H1 (cell line): Measurements from ENCODE around the gene NR3C1.

Experiments used
- CHD2 ChIP-seq: IDR thresholded peaks from 2 replicates; pipeline ENCODE4 v1.6.1; 2012; ENCODE audit warnings: low read length, improper control_type of control experiment
- JUND ChIP-seq: IDR thresholded peaks from 2 replicates; pipeline ENCODE4 v1.6.1; 2011; ENCODE audit warnings: mild to moderate bottlenecking, improper control_type of control experiment, low read length
- RBBP5 ChIP-seq: IDR thresholded peaks from 2 replicates; pipeline ENCODE4 v1.7.1; 2012; ENCODE audit warnings: low read depth, mild to moderate bottlenecking, inconsistent platforms, low read length, moderate library complexity, borderline replicate concordance

DNA sequence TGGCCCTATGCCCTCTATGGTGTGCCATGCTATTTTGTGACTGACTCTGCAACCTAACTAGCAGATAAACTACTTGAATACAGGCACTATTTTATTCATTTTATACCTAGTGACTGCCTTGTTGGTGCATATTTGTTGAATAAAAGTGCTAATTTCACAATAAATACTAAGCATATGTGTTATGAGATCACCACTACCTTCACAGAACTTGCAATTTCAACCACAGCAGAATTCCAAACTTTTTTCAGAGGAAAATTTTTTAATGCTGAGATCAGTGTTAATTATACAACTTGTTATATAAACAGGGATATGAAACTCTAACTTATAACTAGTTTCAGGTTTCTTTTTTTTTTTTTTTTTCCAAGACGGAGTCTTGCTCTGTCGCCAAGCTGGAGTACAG is 94.8 kb downstream of the NR3C1 start:
- TF ChIP-seq RBBP5: no peak
- TF ChIP-seq JUND: no peak
- no peak for TF ChIP-seq CHD2
